Measurements from ENCODE around the gene PLAC1. TPM values are rescaled to one million over a fixed set of nuclear protein-coding genes. Genes with fewer than 3 reads are reported as not detected.

PLAC1 gene
- total RNA-seq, 1 donor from 2014 or later: 0.72 TPM

DNA sequence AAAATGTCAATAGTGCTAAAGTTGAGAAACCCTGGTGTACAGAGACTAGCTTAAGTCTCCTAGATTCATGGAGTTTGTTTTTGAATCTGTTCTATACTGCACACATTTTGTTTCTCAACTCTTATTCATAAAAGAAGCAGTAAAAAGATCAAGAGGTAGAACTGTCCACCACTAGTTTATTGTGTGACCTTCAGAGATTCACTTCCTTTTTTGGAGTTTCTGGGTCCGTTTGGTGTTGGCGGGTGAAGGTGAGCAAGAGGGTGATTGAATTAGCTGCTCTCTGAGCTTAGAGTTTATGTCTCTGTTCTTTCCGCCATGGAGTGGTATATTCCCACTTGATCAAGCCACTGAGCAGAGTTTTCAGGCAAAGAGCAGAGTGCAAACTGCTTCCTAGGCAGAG lies 21.4 kb upstream of the PLAC1 start:
- Mint-ChIP-seq H3K27ac (ENCODE audit: unreplicated experiment) (no peak overlapping the region), H3K27me3 (ENCODE audit: unreplicated experiment) (no peaks in the 10 kb centered on the region), H3K36me3 (ENCODE audit: low read depth, unreplicated experiment) (no peaks in the 10 kb centered on the region), H3K4me3 (ENCODE audit: unreplicated experiment) (no peak overlapping the region), H3K4me1 (ENCODE audit: unreplicated experiment) (no peaks in the 10 kb centered on the region), H3K9me3 (ENCODE audit: unreplicated experiment) (no peaks in the 10 kb centered on the region)
- no peak for DNase-seq (ENCODE audit: low spot score)
- TF ChIP-seq, protein P1, sequence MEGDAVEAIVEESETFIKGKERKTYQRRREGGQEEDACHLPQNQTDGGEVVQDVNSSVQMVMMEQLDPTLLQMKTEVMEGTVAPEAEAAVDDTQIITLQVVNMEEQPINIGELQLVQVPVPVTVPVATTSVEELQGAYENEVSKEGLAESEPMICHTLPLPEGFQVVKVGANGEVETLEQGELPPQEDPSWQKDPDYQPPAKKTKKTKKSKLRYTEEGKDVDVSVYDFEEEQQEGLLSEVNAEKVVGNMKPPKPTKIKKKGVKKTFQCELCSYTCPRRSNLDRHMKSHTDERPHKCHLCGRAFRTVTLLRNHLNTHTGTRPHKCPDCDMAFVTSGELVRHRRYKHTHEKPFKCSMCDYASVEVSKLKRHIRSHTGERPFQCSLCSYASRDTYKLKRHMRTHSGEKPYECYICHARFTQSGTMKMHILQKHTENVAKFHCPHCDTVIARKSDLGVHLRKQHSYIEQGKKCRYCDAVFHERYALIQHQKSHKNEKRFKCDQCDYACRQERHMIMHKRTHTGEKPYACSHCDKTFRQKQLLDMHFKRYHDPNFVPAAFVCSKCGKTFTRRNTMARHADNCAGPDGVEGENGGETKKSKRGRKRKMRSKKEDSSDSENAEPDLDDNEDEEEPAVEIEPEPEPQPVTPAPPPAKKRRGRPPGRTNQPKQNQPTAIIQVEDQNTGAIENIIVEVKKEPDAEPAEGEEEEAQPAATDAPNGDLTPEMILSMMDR (IDR thresholded peaks at IDR 0.05; ENCODE audit: unreplicated experiment): no peak

DNA sequence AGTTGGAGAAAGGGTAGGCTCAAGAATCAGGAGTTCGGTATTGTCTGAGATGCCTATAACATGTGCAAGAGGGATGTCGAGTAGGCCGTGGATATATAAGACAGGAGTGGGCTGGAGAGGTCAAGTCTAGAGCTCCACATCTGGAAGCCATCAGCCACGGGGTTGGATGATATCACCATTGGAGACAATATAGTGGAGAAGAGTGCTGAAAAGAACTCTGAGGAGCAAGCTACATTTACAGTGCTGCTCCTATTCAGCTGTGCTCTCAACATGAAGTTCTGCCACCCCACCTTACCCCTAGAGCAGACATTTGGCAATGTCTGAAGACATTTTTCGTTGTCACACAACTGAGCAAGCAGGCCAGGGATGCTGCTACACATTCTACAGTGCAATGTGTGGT lies 20.9 kb upstream of the PLAC1 start:
- no peak overlapping the region for H3K27ac Mint-ChIP-seq (ENCODE audit: unreplicated experiment)
- H3K27me3 Mint-ChIP-seq (ENCODE audit: unreplicated experiment): no peaks in the 10 kb centered on the region
- DNase-seq (ENCODE audit: low spot score): no peak
- no peaks in the 10 kb centered on the region for H3K36me3 Mint-ChIP-seq (ENCODE audit: low read depth, unreplicated experiment)
- no peaks in the 10 kb centered on the region for H3K9me3 Mint-ChIP-seq (ENCODE audit: unreplicated experiment)
- no peaks in the 10 kb centered on the region for H3K4me1 Mint-ChIP-seq (ENCODE audit: unreplicated experiment)
- TF ChIP-seq, protein P1 (IDR thresholded peaks at IDR 0.05; ENCODE audit: unreplicated experiment): no peak
- no peak overlapping the region for H3K4me3 Mint-ChIP-seq (ENCODE audit: unreplicated experiment)

DNA sequence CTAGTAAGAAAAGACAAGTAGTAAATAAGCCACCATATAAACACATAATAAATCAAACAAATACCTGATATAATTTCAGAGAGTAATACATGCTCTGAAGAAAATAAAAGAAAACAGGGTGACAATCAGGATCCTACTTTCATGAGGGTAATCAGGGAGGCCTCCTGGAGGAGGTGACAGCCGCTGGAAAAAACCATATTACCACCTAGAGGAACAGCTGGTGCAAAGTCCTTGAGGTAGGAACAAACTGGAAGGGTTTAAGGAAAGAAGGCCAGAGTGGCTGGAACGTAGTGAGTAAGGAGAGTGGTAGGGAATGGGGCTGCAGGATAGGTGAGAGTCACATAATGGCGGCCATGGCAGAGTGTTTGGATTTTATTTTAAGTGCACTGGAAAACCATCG lies 19.1 kb upstream of the PLAC1 start:
- Mint-ChIP-seq H3K4me3 (ENCODE audit: unreplicated experiment) (no peak overlapping the region), H3K27me3 (ENCODE audit: unreplicated experiment) (no peaks in the 10 kb centered on the region), H3K4me1 (ENCODE audit: unreplicated experiment) (peaks cover 2% of the 10 kb centered on the region), H3K27ac (ENCODE audit: unreplicated experiment) (no peak overlapping the region), H3K9me3 (ENCODE audit: unreplicated experiment) (no peaks in the 10 kb centered on the region), H3K36me3 (ENCODE audit: low read depth, unreplicated experiment) (no peaks in the 10 kb centered on the region)
- DNase-seq (ENCODE audit: low spot score): no peak
- TF ChIP-seq, protein P1 (IDR thresholded peaks at IDR 0.05; ENCODE audit: unreplicated experiment): no peak

DNA sequence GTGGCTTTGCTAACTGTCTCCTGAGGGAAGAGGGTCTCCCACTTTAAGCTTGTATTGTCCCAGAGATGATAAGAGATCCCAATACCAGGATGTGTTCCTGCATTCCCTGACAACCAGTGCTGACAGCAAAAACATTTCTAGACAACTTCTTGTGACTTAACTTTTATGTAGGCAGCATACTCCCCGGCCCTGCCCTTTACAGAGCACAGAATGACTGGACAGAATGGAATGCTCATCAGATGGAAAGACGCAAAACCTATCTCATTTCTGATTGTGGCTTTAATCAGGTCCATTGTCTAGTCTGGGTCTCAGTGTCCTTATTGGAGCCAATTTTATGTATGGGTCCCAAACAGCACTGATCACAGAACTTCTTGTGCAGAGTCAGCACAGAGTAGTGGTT lies 18.2 kb upstream of the PLAC1 start:
- Mint-ChIP-seq H3K4me1 (ENCODE audit: unreplicated experiment) (peaks cover 8% of the 10 kb centered on the region), H3K9me3 (ENCODE audit: unreplicated experiment) (no peaks in the 10 kb centered on the region), H3K27me3 (ENCODE audit: unreplicated experiment) (no peaks in the 10 kb centered on the region), H3K36me3 (ENCODE audit: low read depth, unreplicated experiment) (no peaks in the 10 kb centered on the region), H3K4me3 (ENCODE audit: unreplicated experiment) (no peak overlapping the region), H3K27ac (ENCODE audit: unreplicated experiment) (no peak overlapping the region)
- no peak for DNase-seq (ENCODE audit: low spot score)
- TF ChIP-seq, protein P1 (IDR thresholded peaks at IDR 0.05; ENCODE audit: unreplicated experiment): no peak

DNA sequence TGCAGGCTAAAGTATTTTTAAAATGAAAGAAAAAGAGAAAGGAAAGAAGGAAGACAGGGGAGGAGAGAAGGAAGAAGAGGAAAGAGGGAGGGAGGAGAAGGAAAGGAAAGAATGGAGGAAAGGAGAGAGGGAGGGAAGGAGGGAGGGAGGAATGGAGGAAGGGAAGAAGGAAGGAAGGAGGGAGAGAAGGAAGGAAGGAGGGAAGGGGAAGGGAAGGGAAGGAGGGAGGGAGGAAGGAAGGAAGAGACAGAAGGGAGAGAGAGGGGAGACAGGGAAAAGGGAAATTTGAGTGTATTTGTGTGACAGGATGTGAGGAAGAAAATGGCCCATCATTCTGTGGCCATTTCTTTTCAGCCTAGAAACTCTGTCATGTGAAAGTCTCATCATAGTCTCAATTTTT lies 14.9 kb upstream of the PLAC1 start:
- Mint-ChIP-seq H3K4me3 (ENCODE audit: unreplicated experiment) (no peak overlapping the region), H3K4me1 (ENCODE audit: unreplicated experiment) (peaks cover 17% of the 10 kb centered on the region), H3K9me3 (ENCODE audit: unreplicated experiment) (no peaks in the 10 kb centered on the region), H3K27ac (ENCODE audit: unreplicated experiment) (no peak overlapping the region), H3K27me3 (ENCODE audit: unreplicated experiment) (no peaks in the 10 kb centered on the region), H3K36me3 (ENCODE audit: low read depth, unreplicated experiment) (no peaks in the 10 kb centered on the region)
- no peak for DNase-seq (ENCODE audit: low spot score)
- TF ChIP-seq, protein P1 (IDR thresholded peaks at IDR 0.05; ENCODE audit: unreplicated experiment): no peak
